Panc1 (cell line): Measurements from ENCODE around the gene TSHZ1. TPM values are rescaled to one million over a fixed set of nuclear protein-coding genes. Genes with fewer than 3 reads are reported as not detected.

Source experiments
- ATAC-seq: fragments of 200-7000 bp; cut with Tn5 transposase; 2 replicates; pipeline ENCODE4 v1.9.1; 2020; ENCODE audit warnings: mild to moderate bottlenecking, moderate library complexity
- BruUV-seq: library from RNA; stranded (reverse); fragments of 400-500 nt; replicated peaks from 2 replicates; lab custom pipeline; 2021; lab: Mats Ljungman, UMichigan
- CTCF ChIA-PET: fragments of 300-600 bp; sonication (Branson Sonifier 250); formaldehyde crosslinking; loops from one replicate; lab custom pipeline; 2022; ENCODE audit warnings: antibody characterized with exemption; lab: Charles Lee
- POLR2A ChIA-PET: fragments of 300-600 bp; sonication (Branson Sonifier 250); formaldehyde crosslinking; loops from one replicate; lab custom pipeline; 2022; ENCODE audit warnings: antibody characterized with exemption; lab: Charles Lee
- DNase-seq: peaks from one replicate; pipeline ENCODE4 v3.0.0-alpha.2; 2010; ENCODE audit warnings: low read depth, low spot score
- H3K27ac ChIP-seq: 2 replicates; pipeline ENCODE4 v1.5.1; 2011; ENCODE audit warnings: mild to moderate bottlenecking, low read length, inconsistent platforms
- H3K27me3 ChIP-seq: fragments of 200-500 bp; sonication (Bioruptor generic); 2 replicates; pipeline ENCODE4 v1.6.0; 2014; ENCODE audit warnings: low read length, inconsistent platforms; ENCODE audit not compliant: control insufficient read depth, insufficient read depth
- H3K36me3 ChIP-seq: fragments of 200-500 bp; sonication (Bioruptor generic); 2 replicates; pipeline ENCODE4 v1.5.1; 2014; ENCODE audit warnings: inconsistent platforms, mild to moderate bottlenecking, low read length, moderate library complexity; ENCODE audit not compliant: control insufficient read depth, insufficient read depth
- H3K4me1 ChIP-seq: 2 replicates; pipeline ENCODE4 v1.5.1; 2011; ENCODE audit warnings: inconsistent platforms, mild to moderate bottlenecking, low read length, moderate library complexity; ENCODE audit not compliant: control insufficient read depth, insufficient read depth
- H3K4me3 ChIP-seq, 2 experiments: 2 replicates each; pipeline ENCODE4 v1.5.1; 2011 to 2012; ENCODE audit warnings: low read depth in 2 of 2, low read length in 2 of 2, mild to moderate bottlenecking in 2 of 2, inconsistent platforms in 1 of 2, moderate library complexity in 1 of 2
- H3K9me3 ChIP-seq: fragments of 200-500 bp; sonication (Bioruptor generic); 2 replicates; pipeline ENCODE4 v1.5.1; 2014; ENCODE audit warnings: low read depth, mild to moderate bottlenecking, inconsistent platforms, low read length, moderate library complexity; ENCODE audit not compliant: control insufficient read depth, insufficient read depth
- POLR2AphosphoS5 ChIP-seq: IDR thresholded peaks from 2 replicates; pipeline ENCODE4 v1.6.1; 2012; ENCODE audit warnings: mild to moderate bottlenecking, low read depth, low read length, moderate library complexity
- SIN3A ChIP-seq: IDR thresholded peaks from 2 replicates; pipeline ENCODE4 v1.6.1; 2012; ENCODE audit warnings: low read depth, mild to moderate bottlenecking, low read length, moderate library complexity, borderline replicate concordance; ENCODE audit not compliant: insufficient read depth
- TCF7L2 ChIP-seq: IDR thresholded peaks from 2 replicates; pipeline ENCODE4 v1.6.1; 2011; ENCODE audit warnings: mild to moderate bottlenecking, low read depth, low read length, inconsistent platforms
- in situ Hi-C: cut with HindIII; loops from 2 replicates; pipeline ENCODE4 v1.10.0; 2016; ENCODE audit warnings: low sequenced_read_pairs, low pct_unique_long_range_greater_than_20kb
- intact Hi-C: fragments of 100-400 bp; cut with micrococcal nuclease; formaldehyde crosslinking; loops from one replicate; pipeline ENCODE4 v1.10.0; 2022; ENCODE audit not compliant: unreplicated experiment
- total RNA-seq: library from RNA; stranded (reverse); gene quantifications from one replicate; pipeline ENCODE4 v1.2.1, GENCODE V29; 2021; ENCODE audit not compliant: unreplicated experiment
- TF ChIP-seq, protein P1 (sequence below): fragments of 450-650 bp; IDR thresholded peaks from 2 replicates; pipeline ENCODE4 v1.5.1; 2017; ENCODE audit warnings: mild to moderate bottlenecking
- TF ChIP-seq, protein P2 (sequence below), 2 experiments: IDR thresholded peaks; 2 replicates each; pipeline ENCODE4 v1.6.1; 2011 to 2012; ENCODE audit warnings: low read depth in 2 of 2, control low read depth in 1 of 2, low read length in 1 of 2, mild to moderate bottlenecking in 1 of 2, moderate library complexity in 1 of 2; ENCODE audit not compliant: insufficient read depth in 1 of 2

Gene TSHZ1
- total RNA-seq, 1 experiment from 2014 or later: 10.0 TPM

GRCh38 chr18:75189696-75190095 lies 20.9 kb upstream of the TSHZ1 start:
- no peak overlapping the region for H3K27ac ChIP-seq
- POLR2A ChIA-PET: no interaction called here
- no peaks in the 10 kb centered on the region for H3K9me3 ChIP-seq
- no TSS peak for BruUV-seq
- in situ Hi-C loops (no loop called here), intact Hi-C loops (no loop called here)
- H3K27me3 ChIP-seq: no peaks in the 10 kb centered on the region
- no peak for TF ChIP-seq POLR2AphosphoS5
- TF ChIP-seq, protein P1, sequence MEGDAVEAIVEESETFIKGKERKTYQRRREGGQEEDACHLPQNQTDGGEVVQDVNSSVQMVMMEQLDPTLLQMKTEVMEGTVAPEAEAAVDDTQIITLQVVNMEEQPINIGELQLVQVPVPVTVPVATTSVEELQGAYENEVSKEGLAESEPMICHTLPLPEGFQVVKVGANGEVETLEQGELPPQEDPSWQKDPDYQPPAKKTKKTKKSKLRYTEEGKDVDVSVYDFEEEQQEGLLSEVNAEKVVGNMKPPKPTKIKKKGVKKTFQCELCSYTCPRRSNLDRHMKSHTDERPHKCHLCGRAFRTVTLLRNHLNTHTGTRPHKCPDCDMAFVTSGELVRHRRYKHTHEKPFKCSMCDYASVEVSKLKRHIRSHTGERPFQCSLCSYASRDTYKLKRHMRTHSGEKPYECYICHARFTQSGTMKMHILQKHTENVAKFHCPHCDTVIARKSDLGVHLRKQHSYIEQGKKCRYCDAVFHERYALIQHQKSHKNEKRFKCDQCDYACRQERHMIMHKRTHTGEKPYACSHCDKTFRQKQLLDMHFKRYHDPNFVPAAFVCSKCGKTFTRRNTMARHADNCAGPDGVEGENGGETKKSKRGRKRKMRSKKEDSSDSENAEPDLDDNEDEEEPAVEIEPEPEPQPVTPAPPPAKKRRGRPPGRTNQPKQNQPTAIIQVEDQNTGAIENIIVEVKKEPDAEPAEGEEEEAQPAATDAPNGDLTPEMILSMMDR: no peak
- TF ChIP-seq TCF7L2: no peak
- TF ChIP-seq, protein P2, sequence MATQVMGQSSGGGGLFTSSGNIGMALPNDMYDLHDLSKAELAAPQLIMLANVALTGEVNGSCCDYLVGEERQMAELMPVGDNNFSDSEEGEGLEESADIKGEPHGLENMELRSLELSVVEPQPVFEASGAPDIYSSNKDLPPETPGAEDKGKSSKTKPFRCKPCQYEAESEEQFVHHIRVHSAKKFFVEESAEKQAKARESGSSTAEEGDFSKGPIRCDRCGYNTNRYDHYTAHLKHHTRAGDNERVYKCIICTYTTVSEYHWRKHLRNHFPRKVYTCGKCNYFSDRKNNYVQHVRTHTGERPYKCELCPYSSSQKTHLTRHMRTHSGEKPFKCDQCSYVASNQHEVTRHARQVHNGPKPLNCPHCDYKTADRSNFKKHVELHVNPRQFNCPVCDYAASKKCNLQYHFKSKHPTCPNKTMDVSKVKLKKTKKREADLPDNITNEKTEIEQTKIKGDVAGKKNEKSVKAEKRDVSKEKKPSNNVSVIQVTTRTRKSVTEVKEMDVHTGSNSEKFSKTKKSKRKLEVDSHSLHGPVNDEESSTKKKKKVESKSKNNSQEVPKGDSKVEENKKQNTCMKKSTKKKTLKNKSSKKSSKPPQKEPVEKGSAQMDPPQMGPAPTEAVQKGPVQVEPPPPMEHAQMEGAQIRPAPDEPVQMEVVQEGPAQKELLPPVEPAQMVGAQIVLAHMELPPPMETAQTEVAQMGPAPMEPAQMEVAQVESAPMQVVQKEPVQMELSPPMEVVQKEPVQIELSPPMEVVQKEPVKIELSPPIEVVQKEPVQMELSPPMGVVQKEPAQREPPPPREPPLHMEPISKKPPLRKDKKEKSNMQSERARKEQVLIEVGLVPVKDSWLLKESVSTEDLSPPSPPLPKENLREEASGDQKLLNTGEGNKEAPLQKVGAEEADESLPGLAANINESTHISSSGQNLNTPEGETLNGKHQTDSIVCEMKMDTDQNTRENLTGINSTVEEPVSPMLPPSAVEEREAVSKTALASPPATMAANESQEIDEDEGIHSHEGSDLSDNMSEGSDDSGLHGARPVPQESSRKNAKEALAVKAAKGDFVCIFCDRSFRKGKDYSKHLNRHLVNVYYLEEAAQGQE (IDR thresholded peaks at IDR 0.05; ENCODE audit: insufficient read depth in 1 of 2, low read depth in 2 of 2, low read length in 1 of 2): no peak
- no peak for TF ChIP-seq SIN3A
- ATAC-seq (no peak), DNase-seq (no peak)
- H3K4me3 ChIP-seq: no peak overlapping the region
- CTCF ChIA-PET: no interaction called here
- no peaks in the 10 kb centered on the region for H3K36me3 ChIP-seq
- no peaks in the 10 kb centered on the region for H3K4me1 ChIP-seq

GRCh38 chr18:75192899-75193298 lies 17.7 kb upstream of the TSHZ1 start:
- POLR2A ChIA-PET: no interaction called here
- in situ Hi-C loops: no loop called here

More at GRCh38 chr18:75192899-75193298, 17.7 kb upstream of the TSHZ1 start:
- intact Hi-C loops: no loop called here
- H3K27me3 ChIP-seq: no peaks in the 10 kb centered on the region
- CTCF ChIA-PET: no interaction called here
- TF ChIP-seq POLR2AphosphoS5: no peak
- TF ChIP-seq, protein P1: no peak
- TF ChIP-seq, protein P2 (IDR thresholded peaks at IDR 0.05; ENCODE audit: insufficient read depth in 1 of 2, low read depth in 2 of 2, low read length in 1 of 2): no peak
- TF ChIP-seq SIN3A: no peak
- TF ChIP-seq TCF7L2: no peak
- H3K4me1 ChIP-seq: no peaks in the 10 kb centered on the region
- no peak overlapping the region for H3K27ac ChIP-seq
- H3K4me3 ChIP-seq: no peak overlapping the region
- ATAC-seq: no peak
- no peaks in the 10 kb centered on the region for H3K36me3 ChIP-seq
- no TSS peak for BruUV-seq
- DNase-seq: no peak
- no peaks in the 10 kb centered on the region for H3K9me3 ChIP-seq
